Prostate gland (tissue), 2 donors: ENCODE data around the gene CDC42EP3.

ENCODE experiments used
- POLR2A ChIP-seq: fragments of 450-650 bp; IDR thresholded peaks from one replicate; pipeline ENCODE4 v1.6.1; 2016; ENCODE audit warnings: antibody characterized with exemption, mild to moderate bottlenecking
- TF ChIP-seq, protein P1 (sequence below), 4 experiments: fragments of 200-600 bp in 2 of 4; fragments of 450-650 bp in 2 of 4; sonication (generic) in 2 of 4; IDR thresholded peaks; 1 replicate in 3 of 4; 2 replicates in 1 of 4; pipeline ENCODE4 v1.5.1; 2016 to 2019; ENCODE audit warnings: antibody characterized with exemption in 4 of 4, mild to moderate bottlenecking in 2 of 4, moderate library complexity in 2 of 4

DNA sequence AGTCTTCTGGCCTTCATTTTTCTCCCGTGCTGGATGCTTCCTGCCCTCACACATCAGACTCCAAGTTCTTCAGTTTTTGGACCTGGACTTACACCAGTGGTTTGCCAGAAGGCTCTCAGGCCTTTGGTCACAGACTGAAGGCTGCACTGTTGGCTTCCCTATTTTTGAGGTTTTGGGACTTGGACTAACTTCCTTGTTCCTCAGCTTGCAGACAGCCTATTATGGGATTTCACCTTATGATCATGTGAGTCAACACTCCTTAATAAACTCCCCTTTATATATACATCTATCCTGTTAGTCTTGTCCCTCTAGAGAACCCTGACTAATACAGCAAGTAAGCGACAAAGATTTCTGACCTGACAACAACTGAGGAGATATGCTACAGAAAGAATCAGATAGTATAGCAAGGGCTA lies 7.2 kb downstream of the CDC42EP3 start:
- TF ChIP-seq, protein P1, sequence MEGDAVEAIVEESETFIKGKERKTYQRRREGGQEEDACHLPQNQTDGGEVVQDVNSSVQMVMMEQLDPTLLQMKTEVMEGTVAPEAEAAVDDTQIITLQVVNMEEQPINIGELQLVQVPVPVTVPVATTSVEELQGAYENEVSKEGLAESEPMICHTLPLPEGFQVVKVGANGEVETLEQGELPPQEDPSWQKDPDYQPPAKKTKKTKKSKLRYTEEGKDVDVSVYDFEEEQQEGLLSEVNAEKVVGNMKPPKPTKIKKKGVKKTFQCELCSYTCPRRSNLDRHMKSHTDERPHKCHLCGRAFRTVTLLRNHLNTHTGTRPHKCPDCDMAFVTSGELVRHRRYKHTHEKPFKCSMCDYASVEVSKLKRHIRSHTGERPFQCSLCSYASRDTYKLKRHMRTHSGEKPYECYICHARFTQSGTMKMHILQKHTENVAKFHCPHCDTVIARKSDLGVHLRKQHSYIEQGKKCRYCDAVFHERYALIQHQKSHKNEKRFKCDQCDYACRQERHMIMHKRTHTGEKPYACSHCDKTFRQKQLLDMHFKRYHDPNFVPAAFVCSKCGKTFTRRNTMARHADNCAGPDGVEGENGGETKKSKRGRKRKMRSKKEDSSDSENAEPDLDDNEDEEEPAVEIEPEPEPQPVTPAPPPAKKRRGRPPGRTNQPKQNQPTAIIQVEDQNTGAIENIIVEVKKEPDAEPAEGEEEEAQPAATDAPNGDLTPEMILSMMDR (IDR thresholded peaks at IDR 0.05), result no peak
- no peak for TF ChIP-seq POLR2A
